ENCODE data around the gene TXLNA. TPM values are rescaled to one million over a fixed set of nuclear protein-coding genes. Genes with fewer than 3 reads are reported as not detected.

TXLNA gene
- total RNA-seq, 6 donors from 2014 or later, result 29.3 to 57.5 (median 47.5) TPM

DNA sequence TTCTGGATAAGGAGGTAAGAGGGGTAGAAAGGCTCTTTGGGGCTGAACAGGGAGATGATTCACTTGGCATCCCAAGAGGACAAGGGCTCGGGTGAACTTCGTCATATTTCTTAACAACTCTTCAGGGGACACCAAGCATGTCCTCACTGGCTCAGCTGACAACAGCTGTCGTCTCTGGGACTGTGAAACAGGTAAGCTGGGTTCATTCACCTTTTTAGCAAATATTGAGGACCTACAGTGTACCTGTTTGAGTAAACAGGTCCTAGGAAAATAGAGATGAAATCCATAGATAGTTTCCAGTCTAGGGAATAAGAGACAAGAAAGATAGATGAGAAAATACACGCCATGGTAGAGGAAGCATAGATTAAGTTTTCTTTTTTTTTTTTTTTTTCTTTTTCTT lies 44.8 kb downstream of the TXLNA start:
- TF ChIP-seq POLR2A (IDR thresholded peaks at IDR 0.05) (no peak), EP300 (IDR thresholded peaks at IDR 0.05) (no peak), CTCF (IDR thresholded peaks at IDR 0.05) (no peak), POLR2AphosphoS5 (IDR thresholded peaks at IDR 0.05) (no peak)
- WGBS, 2 donors, result 92 to 94% methylated on average over 4 of the region's 4 CpGs
- DNase-seq (no peak), ATAC-seq (ENCODE audit: low FRiP score in 2 of 2) (no peak)
- no peak overlapping the region for H3K4me3 ChIP-seq
- H3K36me3 ChIP-seq, result peaks cover 18 to 62% (median 53%) of the 10 kb centered on the region in 4 donors
- H3K4me1 ChIP-seq, result peaks cover 19 to 33% (median 29%) of the 10 kb centered on the region in 4 donors
- no peaks in the 10 kb centered on the region for H3K27me3 ChIP-seq
- peak overlapping the region in 2 of 4 donors; percentile 91 to 94 for H3K27ac ChIP-seq
- H3K9me3 ChIP-seq, result no peaks in the 10 kb centered on the region

- Histone ChIP-seq H3K27me3 (no peaks in the 10 kb centered on the region), H3K27ac (no peak overlapping the region), H3K4me3 (no peak overlapping the region), H3K4me1 (peaks cover 1 to 5% (median 3%) of the 10 kb centered on the region in 4 donors), H3K9me3 (no peaks in the 10 kb centered on the region), H3K36me3 (peaks cover 25 to 99% (median 85%) of the 10 kb centered on the region in 4 donors)
- TF ChIP-seq POLR2AphosphoS5 (IDR thresholded peaks at IDR 0.05) (no peak), POLR2A (IDR thresholded peaks at IDR 0.05) (no peak), EP300 (IDR thresholded peaks at IDR 0.05) (no peak), CTCF (IDR thresholded peaks at IDR 0.05) (no peak)
- no peak for ATAC-seq (ENCODE audit: low FRiP score in 2 of 2)
- 72 to 84% methylated on average over 3 of the region's 3 CpGs for WGBS, 2 donors
- no peak for DNase-seq
Measured at GRCh38 chr1:32228771-32229170, 49.3 kb downstream of the TXLNA start.

GRCh38 chr1:32231843-32232432 lies 52.5 kb downstream of the TXLNA start:
- H3K27ac ChIP-seq, result no peak overlapping the region
- no peak overlapping the region for H3K4me3 ChIP-seq
- no peaks in the 10 kb centered on the region for H3K4me1 ChIP-seq
- H3K9me3 ChIP-seq, result no peaks in the 10 kb centered on the region
- peaks cover 16 to 81% (median 59%) of the 10 kb centered on the region in 4 donors for H3K36me3 ChIP-seq
- DNase-seq (no peak), ATAC-seq (ENCODE audit: low FRiP score in 2 of 2) (no peak)
- WGBS, 2 donors, result 82 to 88% methylated on average over 4 to 5 of the region's 5 CpGs
- H3K27me3 ChIP-seq, result no peaks in the 10 kb centered on the region
- TF ChIP-seq POLR2AphosphoS5 (IDR thresholded peaks at IDR 0.05), result no peak

DNA sequence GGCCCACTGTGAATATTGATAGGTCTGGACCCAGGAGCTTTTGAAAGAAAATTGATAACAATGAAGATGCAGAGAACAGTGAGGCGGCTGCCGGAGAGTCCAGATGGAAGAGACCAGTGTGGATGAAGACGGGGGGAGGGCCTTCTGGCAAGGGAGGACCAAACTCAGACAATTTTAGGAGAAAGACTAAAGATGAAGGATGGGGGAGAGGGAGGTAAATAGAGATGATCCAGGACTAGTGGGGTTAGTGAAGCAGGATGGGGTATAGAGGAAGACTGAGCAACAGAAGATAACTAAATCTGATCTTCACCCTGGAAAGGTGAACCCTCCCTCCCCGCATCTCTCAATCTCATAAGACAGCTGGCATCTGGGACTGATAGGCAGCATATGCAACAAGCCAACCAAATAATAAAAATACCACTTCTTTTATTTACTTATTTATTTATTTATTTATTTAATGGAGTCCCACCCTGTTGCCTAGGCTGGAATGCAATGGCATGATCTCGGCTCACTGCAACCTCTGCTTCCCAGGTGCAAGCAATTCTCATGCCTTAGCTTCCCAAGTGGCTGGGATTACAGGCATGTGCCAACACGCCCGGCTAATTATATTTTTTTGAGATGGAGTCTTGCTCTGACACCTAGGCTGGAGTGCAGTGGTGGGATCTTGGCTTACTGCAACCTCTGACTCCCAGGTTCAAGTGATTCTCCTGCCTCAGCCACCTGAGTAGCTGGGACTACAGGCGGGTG lies 53.3 kb downstream of the TXLNA start:
- H3K36me3 ChIP-seq, result peaks cover 16 to 73% (median 52%) of the 10 kb centered on the region in 4 donors

More for the DNA sequence above, 53.3 kb downstream of the TXLNA start:
- Histone ChIP-seq H3K4me1 (no peaks in the 10 kb centered on the region), H3K9me3 (no peaks in the 10 kb centered on the region), H3K27ac (no peak overlapping the region), H3K27me3 (no peaks in the 10 kb centered on the region), H3K4me3 (no peak overlapping the region)
- ATAC-seq (ENCODE audit: low FRiP score in 2 of 2), result no peak
- WGBS, 2 donors, result 85 to 94% methylated on average over 8 of the region's 8 CpGs
- TF ChIP-seq POLR2AphosphoS5 (IDR thresholded peaks at IDR 0.05) (no peak), CTCF (IDR thresholded peaks at IDR 0.05) (no peak), EP300 (IDR thresholded peaks at IDR 0.05) (no peak), POLR2A (IDR thresholded peaks at IDR 0.05) (no peak)
- no peak for DNase-seq

Data from upper lobe of left lung (tissue), 6 donors.